ENCODE results near the gene NPIPA8. TPM values are rescaled to one million over a fixed set of nuclear protein-coding genes. Genes with fewer than 3 reads are reported as not detected.
"Not testable (repeated sequence)": the region's sequence is repeated elsewhere in the genome, so short reads cannot be mapped to it uniquely, and the experiment has no call there.

NPIPA8 gene
- total RNA-seq, result 16.5 TPM

DNA sequence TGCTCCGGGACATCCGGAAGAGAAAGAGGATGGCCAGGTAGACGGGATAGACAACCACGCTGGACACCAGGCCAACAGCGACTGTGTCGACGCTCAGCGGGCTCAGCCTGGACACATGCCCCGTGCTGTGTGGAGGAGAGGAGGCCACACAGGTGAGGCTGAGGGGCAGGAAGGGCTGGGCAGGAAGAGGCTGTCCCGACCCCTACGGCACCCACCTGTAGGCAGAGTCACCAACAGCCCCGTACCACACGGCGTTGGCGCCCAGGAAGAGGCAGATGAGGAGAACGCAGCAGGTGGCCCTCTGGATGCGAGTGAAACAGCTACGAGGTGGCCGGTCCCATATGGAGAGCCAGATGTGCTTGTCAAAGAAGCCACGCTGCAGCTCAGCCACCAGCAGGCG lies at the start of gene NPIPA8:
TSS of gene NPIPA8 (minus strand) at position 101 of the 400 bp plus-strand sequence. CDS start 4,074 bp downstream, outside the sequence.
- DNase-seq, result not testable (repeated sequence)

GRCh38 chr16:18385285-18385684 lies 48.7 kb upstream of the NPIPA8 start:
- not testable (repeated sequence) for DNase-seq

DNA sequence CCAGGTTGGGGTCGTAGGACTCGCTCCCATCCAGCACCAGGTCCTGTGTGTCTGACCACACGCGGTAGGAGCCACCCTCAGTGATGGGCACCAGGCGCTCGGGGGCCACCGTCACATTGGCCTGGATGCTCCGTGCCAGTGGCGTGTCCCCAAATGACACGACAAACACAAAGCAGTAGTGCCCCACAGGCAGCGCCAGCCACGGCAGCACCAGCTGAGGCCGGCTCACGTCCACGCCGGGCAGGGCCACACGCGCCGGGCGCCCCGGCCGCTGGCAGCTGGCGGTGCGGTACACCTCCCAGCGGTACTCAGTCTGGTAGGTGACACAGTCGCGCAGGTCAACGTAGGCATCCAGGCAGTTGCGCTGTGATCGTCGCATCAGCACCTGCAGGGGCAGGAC lies 48.3 kb upstream of the NPIPA8 start:
- DNase-seq, result not testable (repeated sequence)

DNA sequence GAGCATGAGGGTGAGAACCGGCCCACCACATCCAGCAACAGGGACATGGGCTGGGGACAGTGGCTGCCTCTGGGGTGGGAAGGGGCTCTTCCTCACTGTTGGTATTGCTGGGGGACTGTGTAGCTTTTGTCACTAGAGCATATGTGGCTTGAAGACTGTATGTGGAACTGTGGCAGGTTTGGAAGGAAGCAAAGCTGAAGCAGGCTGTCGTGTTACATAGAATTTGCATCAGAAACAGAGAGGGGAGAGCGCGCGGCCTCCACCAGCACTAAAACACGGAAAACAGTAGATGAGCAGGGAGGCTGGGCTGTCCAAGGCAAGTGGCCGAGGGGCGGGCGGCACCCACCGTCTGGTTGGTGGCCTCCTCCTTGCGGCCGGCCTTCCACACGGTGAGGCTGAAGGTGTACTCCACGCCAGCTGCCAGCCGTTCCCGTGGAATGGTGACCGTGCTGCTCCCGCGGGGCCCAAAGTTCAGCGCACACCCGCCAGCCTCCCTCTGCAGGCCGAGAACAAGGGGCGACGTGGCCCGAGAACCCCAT lies 47.6 kb upstream of the NPIPA8 start:
- not testable (repeated sequence) for DNase-seq

DNA sequence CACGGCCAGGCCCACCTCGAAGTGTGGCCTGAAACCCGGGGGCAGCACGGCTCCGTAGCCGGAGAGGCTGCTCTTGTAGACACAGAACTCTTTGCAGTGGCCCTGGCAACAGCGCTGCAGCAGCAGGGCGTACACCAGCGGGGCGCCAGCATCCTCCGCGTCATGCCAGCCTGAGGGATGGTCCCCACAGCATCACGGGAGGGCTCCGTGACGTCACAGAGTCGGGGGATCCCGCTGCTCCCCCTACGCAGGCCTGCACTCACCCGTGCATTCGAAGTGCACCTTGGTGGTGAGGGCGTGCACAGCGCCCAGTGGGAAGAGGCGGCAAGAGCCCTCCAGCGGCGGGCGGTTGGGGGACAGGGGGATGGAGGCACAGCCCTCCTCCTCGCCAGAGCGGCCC lies 46.2 kb upstream of the NPIPA8 start:
- not testable (repeated sequence) for DNase-seq

DNA sequence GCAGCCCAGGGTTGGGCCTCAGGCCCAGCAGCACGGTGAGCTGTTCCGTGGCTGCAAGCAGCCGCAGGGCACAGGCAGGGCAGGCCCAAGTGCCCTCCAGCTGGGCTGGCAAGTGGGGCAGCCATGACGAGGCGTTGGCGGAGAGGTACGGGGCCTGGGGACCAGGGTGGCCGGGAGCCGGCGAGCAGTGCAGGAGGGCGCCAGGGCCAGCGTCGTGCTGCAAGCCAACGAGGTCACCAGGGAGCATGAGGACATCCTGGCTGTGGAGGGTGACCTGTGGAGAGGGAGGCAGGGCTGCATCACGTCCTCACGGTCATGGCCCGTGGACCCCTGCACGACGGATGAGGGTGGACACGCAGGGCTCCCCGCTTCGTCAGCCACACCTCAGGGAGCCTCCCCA lies 11.2 kb upstream of the NPIPA8 start:
- not testable (repeated sequence) for DNase-seq

DNA sequence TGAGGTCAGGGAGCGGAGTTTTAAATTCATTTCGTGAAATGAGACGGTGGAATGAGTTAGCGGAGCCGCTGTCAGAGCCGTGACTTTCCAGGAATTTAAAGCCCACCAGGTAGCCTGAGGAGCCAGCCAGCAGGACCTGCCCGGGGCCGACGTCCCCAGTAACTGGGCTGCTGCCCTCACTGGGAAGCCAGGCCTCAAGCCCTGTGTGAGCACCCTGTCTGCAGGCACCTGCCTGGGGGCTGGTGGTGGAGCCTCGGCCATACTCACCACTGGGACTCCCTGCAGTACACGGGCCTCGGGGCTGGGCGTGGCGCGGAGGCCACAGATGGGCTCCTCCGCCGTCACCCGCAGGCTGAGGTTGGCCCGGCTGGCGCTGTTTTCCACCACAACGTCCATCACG lies 10.5 kb upstream of the NPIPA8 start:
- DNase-seq, result not testable (repeated sequence)

- DNase-seq, result not testable (repeated sequence)
Measured at GRCh38 chr16:18344634-18345033, 8.1 kb upstream of the NPIPA8 start.

- not testable (repeated sequence) for DNase-seq
Measured at GRCh38 chr16:18341986-18342385, 5.5 kb upstream of the NPIPA8 start.

- not testable (repeated sequence) for DNase-seq
Measured at GRCh38 chr16:18341417-18341960, 5.0 kb upstream of the NPIPA8 start.

GRCh38 chr16:18339210-18339609 lies 2.7 kb upstream of the NPIPA8 start:
- not testable (repeated sequence) for DNase-seq

DNA sequence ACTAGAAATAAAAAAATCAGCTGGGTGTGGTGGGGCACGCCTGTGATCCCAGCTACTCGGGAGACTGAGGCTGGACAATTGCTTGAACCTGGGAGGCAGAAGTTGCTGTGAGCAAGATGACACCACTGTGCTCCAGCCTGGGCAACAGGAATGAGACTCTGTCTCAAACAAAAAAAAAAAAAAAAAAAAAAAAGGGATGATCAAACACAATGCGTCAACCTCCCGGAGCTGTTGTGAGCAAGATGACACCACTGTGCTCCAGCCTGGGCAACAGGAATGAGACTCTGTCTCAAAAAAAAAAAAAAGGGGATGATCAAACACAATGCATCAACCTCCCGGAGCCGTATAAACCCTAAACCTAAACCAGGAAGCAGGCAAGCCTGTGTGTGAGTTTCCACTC lies 24.7 kb downstream of the NPIPA8 start:
- not testable (repeated sequence) for DNase-seq

DNA sequence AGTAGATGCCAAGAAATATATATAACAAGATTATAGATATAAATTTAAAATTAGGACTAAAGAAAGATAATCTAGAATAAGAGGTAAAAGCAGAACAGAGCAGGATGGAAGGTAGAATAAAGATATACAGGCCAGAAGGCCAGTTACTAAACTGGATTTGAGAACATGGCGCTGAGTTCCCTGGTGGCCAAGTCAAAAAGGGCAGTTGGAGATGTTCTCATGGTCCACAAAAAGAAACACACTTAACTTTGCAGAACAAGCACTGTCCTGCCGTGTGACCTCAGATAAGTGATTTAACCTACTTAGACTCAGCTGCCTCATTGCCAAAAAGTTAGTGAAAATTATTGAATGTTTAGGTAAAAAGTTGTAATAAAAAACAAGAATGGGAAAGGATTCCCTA lies 27.4 kb downstream of the NPIPA8 start:
- not testable (repeated sequence) for DNase-seq

- DNase-seq, result not testable (repeated sequence)
Measured at GRCh38 chr16:18307241-18307640, 29.3 kb downstream of the NPIPA8 start.

DNA sequence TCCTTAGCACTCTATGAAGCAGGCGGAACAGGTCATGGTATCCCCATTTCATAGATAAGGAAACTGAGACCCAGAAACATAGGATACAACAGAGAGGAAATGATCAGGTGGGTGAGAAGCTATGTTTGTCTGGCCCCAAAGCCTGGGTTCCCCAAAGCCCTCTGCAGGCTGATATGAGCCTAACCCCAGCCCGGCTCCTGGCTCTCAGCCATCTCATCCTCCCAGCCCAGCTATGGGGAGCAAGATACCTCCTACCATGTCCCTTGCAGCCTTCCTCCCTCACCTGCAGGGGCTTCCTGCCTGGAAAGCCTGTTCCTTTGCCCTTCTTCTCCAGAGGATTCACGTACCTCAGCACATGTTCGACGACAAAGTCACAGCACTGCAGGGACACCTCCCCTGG lies 30.5 kb downstream of the NPIPA8 start:
- not testable (repeated sequence) for DNase-seq

GRCh38 chr16:18303059-18303706 lies 33.4 kb downstream of the NPIPA8 start:
- not testable (repeated sequence) for DNase-seq

DNA sequence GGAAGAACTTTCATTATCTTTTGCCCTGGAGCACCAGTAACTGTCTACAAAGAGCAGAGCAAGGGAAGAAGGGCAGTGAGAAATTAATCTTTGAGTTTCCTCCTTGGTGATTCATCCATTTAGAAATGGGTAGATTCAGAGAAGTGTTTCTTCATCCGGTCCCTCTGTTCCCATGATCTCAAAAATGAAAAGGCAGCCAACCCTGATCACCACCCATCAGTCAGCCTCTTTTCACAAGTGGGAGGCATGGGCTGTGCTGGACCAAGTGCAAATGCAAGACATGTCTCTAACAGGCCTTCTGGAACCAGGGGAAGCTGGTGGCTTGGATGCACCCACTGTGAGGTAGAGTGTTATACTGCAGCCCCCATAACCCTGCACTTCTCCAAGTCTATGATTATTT lies 38.8 kb downstream of the NPIPA8 start:
- not testable (repeated sequence) for DNase-seq

GRCh38 chr16:18296931-18297330 lies 39.6 kb downstream of the NPIPA8 start:
- not testable (repeated sequence) for DNase-seq

- not testable (repeated sequence) for DNase-seq
Measured at GRCh38 chr16:18294371-18294770, 42.2 kb downstream of the NPIPA8 start.

DNA sequence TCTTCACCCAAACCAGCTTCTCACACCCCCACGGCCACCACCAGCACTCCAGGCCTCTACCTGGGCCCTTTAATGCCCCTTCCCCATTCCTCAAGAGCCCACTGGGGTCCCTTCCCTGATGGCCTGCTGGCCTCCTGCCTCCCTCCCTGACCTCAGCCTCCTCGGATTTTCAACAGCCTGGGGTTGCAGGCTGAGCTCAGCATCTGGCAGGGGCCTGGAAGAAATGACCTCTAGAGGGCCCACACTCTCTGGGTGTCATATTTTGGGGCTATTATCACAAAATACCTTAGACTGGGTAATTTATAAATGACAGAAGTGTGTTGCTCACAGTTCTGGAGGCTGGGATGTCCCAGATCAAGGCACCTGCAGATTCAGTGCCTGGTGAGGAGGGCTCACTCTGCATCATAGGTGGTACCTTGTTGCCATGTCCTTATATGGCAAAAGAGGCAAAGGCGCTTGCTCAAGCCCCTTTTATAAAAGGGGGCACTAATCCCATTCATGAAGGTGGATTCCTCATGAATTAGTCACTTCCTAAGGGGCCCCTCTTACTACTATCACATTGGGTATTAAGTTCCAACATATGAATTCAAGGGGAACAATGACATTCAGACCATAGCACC lies 43.1 kb downstream of the NPIPA8 start:
- not testable (repeated sequence) for DNase-seq

GRCh38 chr16:18290959-18291358 lies 45.6 kb downstream of the NPIPA8 start:
- DNase-seq, result not testable (repeated sequence)

- not testable (repeated sequence) for DNase-seq
Measured at GRCh38 chr16:18286342-18286741, 50.2 kb downstream of the NPIPA8 start.

- not testable (repeated sequence) for DNase-seq
Measured at GRCh38 chr16:18280319-18280718, 56.2 kb downstream of the NPIPA8 start.
